ENCODE measurements around the gene CCDC15.

The CCDC15 gene

DNA sequence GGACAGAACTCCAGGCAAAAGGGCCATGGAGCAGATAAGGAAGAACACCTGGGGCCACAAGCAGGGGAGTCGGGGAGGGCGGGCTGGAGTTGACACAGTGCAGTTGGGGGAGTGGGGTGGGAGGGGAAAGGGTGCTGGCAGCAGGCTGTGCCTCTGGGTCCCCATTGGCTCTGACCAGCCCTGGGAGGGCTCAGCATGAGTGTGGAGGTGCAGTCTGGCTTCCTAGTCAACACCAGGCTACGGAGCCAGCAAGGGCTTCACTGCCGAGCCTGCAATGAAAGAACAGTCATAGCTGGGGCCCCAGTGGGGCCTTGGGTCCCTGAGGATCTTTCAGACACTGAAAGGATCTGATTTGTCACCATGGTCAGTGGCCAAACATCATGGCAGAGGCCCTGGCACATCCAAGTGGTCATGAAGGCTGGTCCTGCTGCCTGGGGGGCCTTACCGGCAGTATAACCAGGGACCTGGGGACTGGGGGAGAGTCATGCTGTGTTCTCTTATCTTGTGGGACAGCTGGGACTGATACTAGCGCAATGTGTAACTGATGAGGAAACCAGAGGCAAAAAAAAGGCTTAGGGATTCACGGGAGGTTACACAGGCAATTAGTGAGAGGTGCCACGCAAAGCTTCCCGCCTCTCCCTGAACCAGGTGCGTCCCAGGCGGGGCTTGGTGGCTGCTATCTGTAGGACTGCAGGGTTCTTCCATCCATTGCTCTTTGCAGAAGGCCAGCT lies 120.7 kb downstream of the CCDC15 start:
- H3K27ac Mint-ChIP-seq: peak overlapping the region; percentile 93
- H3K9me3 Mint-ChIP-seq: peaks cover 6% of the 10 kb centered on the region
- no peak overlapping the region for H3K4me3 Mint-ChIP-seq
- H3K27me3 Mint-ChIP-seq: no peaks in the 10 kb centered on the region
- ATAC-seq: no peak
- H3K36me3 Mint-ChIP-seq: peaks cover 20% of the 10 kb centered on the region
- H3K4me1 Mint-ChIP-seq: peaks cover 55% of the 10 kb centered on the region

GRCh38 chr11:125075242-125075625 lies 121.2 kb downstream of the CCDC15 start:
- Mint-ChIP-seq H3K9me3 (peaks cover 6% of the 10 kb centered on the region), H3K27ac (peak overlapping the region; percentile 34), H3K27me3 (no peaks in the 10 kb centered on the region), H3K4me1 (peaks cover 50% of the 10 kb centered on the region), H3K4me3 (no peak overlapping the region), H3K36me3 (peaks cover 20% of the 10 kb centered on the region)
- no peak for ATAC-seq

GRCh38 chr11:125075900-125076317 lies 121.9 kb downstream of the CCDC15 start:
- Mint-ChIP-seq H3K4me1 (peaks cover 43% of the 10 kb centered on the region), H3K36me3 (peaks cover 26% of the 10 kb centered on the region), H3K27ac (peak overlapping the region; percentile 34), H3K27me3 (no peaks in the 10 kb centered on the region), H3K4me3 (no peak overlapping the region), H3K9me3 (peaks cover 6% of the 10 kb centered on the region)
- no peak for ATAC-seq

DNA sequence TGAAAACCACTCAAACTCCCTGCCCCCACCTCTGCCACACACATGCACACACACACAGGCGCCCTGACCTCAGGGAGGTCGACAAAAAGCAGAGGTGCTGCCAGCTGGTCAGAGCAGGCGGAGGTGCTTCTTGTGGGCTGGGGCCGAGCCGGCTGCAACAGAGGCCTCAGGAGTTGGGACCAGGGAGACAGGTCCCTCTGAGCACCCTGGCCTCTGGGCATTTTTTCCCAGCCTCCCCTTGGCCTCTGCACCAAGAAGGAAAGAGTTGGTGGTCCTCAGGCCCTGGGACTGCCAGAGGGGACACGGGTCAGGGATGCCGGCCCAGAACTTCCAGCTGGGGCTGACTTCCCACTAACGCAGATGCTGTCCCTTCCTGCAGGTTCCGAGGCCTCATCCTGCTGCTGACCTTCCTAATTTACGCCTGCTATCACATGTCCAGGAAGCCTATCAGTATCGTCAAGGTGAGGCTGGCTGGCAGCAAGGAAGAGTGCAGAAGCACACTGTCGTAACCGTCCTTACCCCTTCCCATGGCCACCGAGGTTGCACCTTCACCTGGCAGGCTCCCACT lies 122.5 kb downstream of the CCDC15 start:
- Mint-ChIP-seq H3K9me3 (peaks cover 6% of the 10 kb centered on the region), H3K27ac (peak overlapping the region; percentile 34), H3K36me3 (peaks cover 26% of the 10 kb centered on the region), H3K27me3 (no peaks in the 10 kb centered on the region), H3K4me1 (peaks cover 37% of the 10 kb centered on the region), H3K4me3 (no peak overlapping the region)
- ATAC-seq: no peak

DNA sequence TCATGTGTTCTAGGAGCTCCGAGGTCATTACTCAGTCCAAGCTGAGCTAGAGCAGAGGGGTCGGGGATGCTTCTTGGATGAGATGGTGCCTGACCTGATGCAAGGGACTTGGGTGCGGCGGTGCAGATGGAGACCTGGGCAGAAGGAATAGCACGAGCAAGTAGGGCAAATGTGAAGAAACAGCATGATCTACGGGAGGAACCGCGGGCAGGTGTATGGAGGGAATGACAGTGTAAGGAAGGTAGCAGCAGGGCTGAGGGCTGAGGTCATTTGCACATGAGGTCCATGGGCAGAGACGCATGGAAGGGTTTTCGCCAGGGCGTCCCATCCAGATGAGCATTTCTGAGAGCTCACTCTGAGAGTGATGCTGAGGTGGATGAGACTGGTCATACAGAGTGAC lies 124.0 kb downstream of the CCDC15 start:
- Mint-ChIP-seq H3K4me3 (no peak overlapping the region), H3K27ac (no peak overlapping the region)

DNA sequence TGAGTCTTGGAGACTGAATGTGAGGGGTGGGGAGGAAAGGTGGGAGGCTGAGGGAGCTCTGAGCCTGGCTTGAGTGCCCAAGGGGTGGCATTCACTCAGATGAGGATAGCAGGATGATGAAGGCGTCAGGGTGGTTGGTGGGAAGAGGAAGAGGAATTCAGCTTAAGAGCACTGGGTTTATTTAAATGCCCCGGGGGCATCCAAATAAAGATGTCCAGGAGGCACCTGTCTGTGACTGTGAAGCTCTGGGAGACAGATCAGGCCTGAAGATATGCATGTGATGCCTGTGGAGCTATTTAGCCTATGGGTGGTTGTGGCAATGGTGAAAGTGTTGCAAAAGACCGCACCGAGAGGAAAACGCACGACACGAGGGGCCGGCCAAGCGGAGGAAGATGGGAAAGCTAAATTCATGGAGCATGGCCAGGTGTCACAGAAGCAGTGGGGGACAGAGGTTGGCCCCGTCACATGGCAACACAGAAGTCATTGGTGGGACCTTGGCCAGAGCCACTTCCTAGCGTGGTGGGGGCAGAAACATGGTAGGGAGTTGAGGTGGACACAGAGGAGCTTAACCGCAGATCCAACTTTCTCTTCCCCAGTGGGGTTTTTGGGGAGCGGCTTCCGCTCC lies 124.6 kb downstream of the CCDC15 start:
- ATAC-seq: no peak
- Mint-ChIP-seq H3K4me1 (peaks cover 16% of the 10 kb centered on the region), H3K27ac (no peak overlapping the region), H3K9me3 (peaks cover 6% of the 10 kb centered on the region), H3K4me3 (no peak overlapping the region), H3K36me3 (peaks cover 39% of the 10 kb centered on the region), H3K27me3 (no peaks in the 10 kb centered on the region)

More for the DNA sequence above, 124.0 kb downstream of the CCDC15 start:
- peaks cover 6% of the 10 kb centered on the region for H3K9me3 Mint-ChIP-seq
- no peak for ATAC-seq
- H3K27me3 Mint-ChIP-seq: no peaks in the 10 kb centered on the region
- peaks cover 22% of the 10 kb centered on the region for H3K4me1 Mint-ChIP-seq
- peaks cover 32% of the 10 kb centered on the region for H3K36me3 Mint-ChIP-seq

DNA sequence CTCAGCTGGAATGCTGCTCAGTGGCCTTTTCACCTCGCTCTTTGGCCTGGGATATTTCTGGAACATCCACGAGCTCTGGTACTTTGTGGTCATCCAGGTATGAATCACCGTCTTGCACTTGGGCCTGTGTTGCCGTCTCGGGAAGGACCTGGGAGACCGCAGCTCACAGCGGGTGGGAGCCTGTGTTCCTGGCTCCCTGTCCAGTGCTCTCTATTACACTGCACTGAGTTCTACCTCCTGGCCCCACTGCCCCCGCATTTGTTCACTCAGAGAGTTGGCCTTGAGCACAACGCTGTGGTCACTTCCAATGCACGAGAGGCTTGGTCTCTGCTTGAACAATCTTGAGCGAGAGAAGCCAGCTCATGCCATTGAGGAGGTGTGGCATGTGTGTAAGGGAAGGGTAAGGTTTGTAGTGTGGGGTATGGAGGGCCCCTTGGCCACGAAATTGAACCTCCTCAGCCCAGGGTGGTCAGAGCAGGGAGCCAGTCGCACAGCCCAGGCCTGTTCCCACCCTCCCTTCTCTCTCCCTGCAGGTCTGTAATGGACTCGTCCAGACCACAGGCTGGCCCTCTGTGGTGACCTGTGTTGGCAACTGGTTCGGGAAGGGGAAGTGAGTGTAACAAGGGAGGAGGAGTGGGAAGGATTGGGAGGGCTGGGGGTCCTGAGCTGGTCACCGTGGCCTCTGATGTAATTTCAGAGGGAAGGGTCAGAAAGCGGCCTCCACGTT lies 125.3 kb downstream of the CCDC15 start:
- ATAC-seq: no peak
- Mint-ChIP-seq H3K36me3 (peaks cover 39% of the 10 kb centered on the region), H3K9me3 (peaks cover under 1% of the 10 kb centered on the region)

DNA sequence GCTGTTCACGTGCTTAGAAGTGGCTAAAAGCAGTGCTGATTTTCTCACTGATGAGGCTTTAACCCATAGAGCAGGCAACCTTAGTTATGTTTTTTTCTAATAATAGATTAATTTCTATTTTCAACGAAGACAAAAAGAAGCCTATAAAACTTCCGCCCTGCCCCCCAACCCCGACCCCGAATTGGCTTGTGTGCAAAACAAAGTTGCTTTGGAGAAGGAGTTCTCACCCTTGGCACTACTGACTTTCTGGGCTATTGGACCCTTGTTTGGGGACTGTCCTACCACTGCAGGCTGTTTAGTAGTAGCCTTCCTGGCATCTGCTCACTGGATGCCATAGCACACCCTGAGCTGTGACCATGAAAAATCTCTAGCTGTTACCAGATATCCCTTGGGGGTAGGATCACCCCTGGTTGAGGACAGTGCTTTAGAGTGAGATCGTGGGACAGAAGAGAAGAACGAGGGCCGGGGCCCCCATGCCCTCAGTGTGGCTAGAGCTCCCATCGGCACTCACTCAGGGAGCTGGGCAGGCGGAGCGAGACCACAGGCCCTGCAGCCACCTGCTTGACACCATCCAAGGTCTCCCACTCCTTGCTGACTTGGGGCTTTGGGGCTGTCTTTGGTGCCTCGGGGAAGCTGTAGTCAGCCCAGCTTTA lies 126.0 kb downstream of the CCDC15 start:
- Mint-ChIP-seq H3K4me1 (peaks cover 7% of the 10 kb centered on the region), H3K27ac (no peak overlapping the region), H3K36me3 (peaks cover 41% of the 10 kb centered on the region), H3K4me3 (no peak overlapping the region), H3K9me3 (no peaks in the 10 kb centered on the region), H3K27me3 (no peaks in the 10 kb centered on the region)
- no peak for ATAC-seq

More for the DNA sequence above, 125.3 kb downstream of the CCDC15 start:
- peaks cover 9% of the 10 kb centered on the region for H3K4me1 Mint-ChIP-seq
- no peak overlapping the region for H3K4me3 Mint-ChIP-seq
- no peak overlapping the region for H3K27ac Mint-ChIP-seq
- no peaks in the 10 kb centered on the region for H3K27me3 Mint-ChIP-seq

DNA sequence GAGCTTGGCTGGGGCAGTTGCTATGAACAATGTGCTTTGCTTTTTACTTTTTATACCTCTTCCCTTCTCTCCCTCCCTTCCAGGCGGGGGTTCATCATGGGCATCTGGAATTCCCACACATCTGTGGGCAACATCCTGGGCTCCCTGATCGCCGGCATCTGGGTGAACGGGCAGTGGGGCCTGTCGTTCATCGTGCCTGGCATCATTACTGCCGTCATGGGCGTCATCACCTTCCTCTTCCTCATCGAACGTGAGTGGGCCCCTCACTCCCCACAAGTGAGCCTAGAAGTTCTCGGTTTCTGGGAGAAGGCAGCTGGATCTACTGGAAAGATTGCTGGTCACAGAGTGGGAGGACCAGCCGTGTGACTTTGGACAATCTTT lies 126.5 kb downstream of the CCDC15 start:
- no peak overlapping the region for H3K27ac Mint-ChIP-seq
- no peaks in the 10 kb centered on the region for H3K9me3 Mint-ChIP-seq
- ATAC-seq: no peak
- H3K4me3 Mint-ChIP-seq: no peak overlapping the region
- peaks cover 47% of the 10 kb centered on the region for H3K36me3 Mint-ChIP-seq
- peaks cover 7% of the 10 kb centered on the region for H3K4me1 Mint-ChIP-seq
- no peaks in the 10 kb centered on the region for H3K27me3 Mint-ChIP-seq

GRCh38 chr11:125081098-125081798 lies 127.2 kb downstream of the CCDC15 start:
- peaks cover 1% of the 10 kb centered on the region for H3K4me1 Mint-ChIP-seq
- H3K4me3 Mint-ChIP-seq: no peak overlapping the region
- H3K27ac Mint-ChIP-seq: no peak overlapping the region
- H3K36me3 Mint-ChIP-seq: peaks cover 54% of the 10 kb centered on the region
- ATAC-seq: no peak
- H3K27me3 Mint-ChIP-seq: no peaks in the 10 kb centered on the region
- H3K9me3 Mint-ChIP-seq: no peaks in the 10 kb centered on the region

- H3K27ac Mint-ChIP-seq: no peak overlapping the region
Measured at GRCh38 chr11:125082040-125082439, 128.0 kb downstream of the CCDC15 start.

GRCh38 chr11:125082611-125083311 lies 128.8 kb downstream of the CCDC15 start:
- H3K4me1 Mint-ChIP-seq: peaks cover 7% of the 10 kb centered on the region
- no peaks in the 10 kb centered on the region for H3K9me3 Mint-ChIP-seq
- peaks cover 62% of the 10 kb centered on the region for H3K36me3 Mint-ChIP-seq
- ATAC-seq: no peak
- H3K4me3 Mint-ChIP-seq: no peak overlapping the region
- H3K27ac Mint-ChIP-seq: no peak overlapping the region
- no peaks in the 10 kb centered on the region for H3K27me3 Mint-ChIP-seq

More at GRCh38 chr11:125082040-125082439, 128.0 kb downstream of the CCDC15 start:
- H3K36me3 Mint-ChIP-seq: peaks cover 62% of the 10 kb centered on the region
- no peak for ATAC-seq
- no peak overlapping the region for H3K4me3 Mint-ChIP-seq
- no peaks in the 10 kb centered on the region for H3K9me3 Mint-ChIP-seq
- H3K27me3 Mint-ChIP-seq: no peaks in the 10 kb centered on the region
- H3K4me1 Mint-ChIP-seq: peaks cover 6% of the 10 kb centered on the region

- Mint-ChIP-seq H3K36me3 (peaks cover 62% of the 10 kb centered on the region), H3K9me3 (no peaks in the 10 kb centered on the region), H3K27ac (no peak overlapping the region), H3K27me3 (no peaks in the 10 kb centered on the region), H3K4me3 (no peak overlapping the region), H3K4me1 (peaks cover 7% of the 10 kb centered on the region)
- no peak for ATAC-seq
Measured at GRCh38 chr11:125083312-125084056, 129.5 kb downstream of the CCDC15 start.

Data from stimulated activated memory B cell treated with anti-CD40 and anti-IgM and Interleukin-4, amounts not matched to agents 10 μg/mL and 1 μg/mL and 100 μg/mL, for 72 hours (primary cell).